GM19351 (cell line): ENCODE results near the gene FAM170B.

Source experiments
- ATAC-seq: cut with Tn5 transposase; IDR thresholded peaks from one replicate; pipeline ENCODE4 v1.9.1; 2021; ENCODE audit warnings: mild to moderate bottlenecking, moderate library complexity; ENCODE audit not compliant: unreplicated experiment

The FAM170B gene

GRCh38 chr10:49133706-49134248 is at the start of gene FAM170B:
TSS of gene FAM170B (minus strand) at chr10:49134021. CDS start at chr10:49133918, 103 bp downstream.
- no peak for ATAC-seq

DNA sequence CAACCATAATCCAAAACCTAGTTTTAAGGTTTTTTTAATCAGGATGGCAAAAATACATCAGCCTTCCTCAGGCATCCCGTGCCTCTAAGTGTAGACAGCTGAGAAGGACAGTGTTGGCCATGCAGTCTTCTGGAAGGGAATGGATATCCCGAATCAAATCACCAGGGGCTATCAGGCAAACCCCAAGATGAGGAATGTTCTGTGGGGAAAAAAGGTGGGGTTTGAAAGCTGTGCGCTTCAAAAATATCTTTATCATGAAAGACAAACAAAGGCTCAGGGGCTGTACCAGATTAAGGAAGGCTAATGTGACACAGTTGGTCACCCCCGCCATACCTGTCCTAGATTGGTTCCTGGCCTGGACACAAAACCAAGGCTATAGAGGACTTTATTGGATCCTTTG is 49.0 kb upstream of the FAM170B start:
- ATAC-seq: no peak

- ATAC-seq: peak; percentile 29
Measured at GRCh38 chr10:49180444-49180860, 46.6 kb upstream of the FAM170B start.

DNA sequence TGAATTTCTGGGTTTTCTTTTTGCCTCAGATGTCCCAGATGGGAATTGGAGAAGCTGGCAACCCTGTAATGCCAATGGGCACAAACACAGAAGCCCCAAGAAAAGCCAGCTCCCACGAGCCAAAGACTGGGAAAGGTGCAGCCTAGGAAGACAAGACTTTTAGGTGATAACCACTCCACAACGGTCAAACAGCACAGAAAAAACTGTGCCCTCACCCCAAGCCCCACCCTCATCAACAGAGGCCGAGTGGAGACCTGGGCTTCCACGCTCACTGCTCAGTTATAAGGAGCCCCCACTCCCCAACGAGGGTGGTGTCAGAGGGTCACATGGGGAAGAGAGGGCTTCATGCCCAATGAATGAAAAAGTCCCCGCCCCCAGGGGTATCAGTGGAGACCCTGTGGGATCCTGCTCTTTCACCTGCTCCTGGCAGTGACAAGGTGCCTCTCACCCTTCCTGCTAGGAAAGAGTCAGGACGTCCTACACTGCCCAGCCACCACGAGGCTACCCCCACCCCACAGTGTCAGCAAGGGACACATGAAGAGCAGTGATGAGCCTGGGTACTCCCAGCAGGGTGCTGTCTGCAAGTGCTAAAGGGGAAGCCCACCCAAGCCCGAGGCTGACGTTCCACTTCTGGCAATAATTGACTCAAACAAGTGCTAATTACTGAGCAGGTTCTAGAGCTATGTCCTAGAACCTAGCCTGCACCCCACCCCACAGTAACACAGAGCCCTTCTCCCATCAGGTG is 46.0 kb upstream of the FAM170B start:
- peak; percentile 1 for ATAC-seq

DNA sequence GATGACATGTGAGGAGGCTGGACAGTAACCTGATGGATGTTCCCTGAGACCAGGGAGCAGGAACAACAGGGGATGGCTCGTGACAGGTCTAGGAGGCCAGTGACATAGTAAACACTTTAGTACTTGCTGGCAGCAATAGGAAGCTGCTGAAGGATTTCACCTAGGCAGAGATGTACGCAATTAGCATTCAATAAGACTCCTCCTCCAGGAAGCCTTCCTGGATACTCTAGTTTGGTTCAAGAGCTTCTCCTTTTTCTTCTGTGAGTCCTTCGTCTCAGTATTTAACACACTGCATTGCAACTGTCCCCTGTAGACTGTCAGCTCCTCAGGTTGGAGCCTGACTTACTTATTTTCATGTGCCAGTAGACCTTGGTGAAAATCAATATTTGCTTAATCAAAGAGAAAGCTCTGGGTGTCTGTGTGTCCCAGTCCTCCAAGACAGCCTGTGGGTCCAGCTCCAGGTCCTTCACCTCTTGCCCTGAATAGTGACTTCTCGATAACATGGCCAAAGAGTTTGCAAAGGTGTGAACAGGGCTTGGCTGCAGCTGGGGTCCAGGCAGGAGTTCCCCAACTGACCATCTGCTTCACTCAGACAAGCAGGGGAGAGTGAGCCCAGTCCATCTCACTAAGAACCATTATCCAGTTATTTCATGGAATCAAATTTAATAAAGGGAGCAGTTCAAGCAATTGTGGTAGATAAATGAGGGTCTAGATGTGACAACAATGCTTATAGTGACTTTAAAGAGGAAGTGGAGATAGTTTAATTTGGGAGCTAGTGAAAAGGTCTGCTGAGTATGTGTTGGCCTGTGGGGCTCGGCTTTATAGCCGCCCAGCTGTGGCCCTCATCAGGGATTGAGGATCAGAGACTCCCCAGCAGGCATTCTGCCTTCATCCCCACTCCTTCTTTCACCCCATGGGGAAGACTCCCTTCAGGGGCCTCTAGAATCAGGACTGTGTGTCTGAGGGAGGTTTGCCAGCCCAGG is 45.0 kb upstream of the FAM170B start:
- no peak for ATAC-seq

DNA sequence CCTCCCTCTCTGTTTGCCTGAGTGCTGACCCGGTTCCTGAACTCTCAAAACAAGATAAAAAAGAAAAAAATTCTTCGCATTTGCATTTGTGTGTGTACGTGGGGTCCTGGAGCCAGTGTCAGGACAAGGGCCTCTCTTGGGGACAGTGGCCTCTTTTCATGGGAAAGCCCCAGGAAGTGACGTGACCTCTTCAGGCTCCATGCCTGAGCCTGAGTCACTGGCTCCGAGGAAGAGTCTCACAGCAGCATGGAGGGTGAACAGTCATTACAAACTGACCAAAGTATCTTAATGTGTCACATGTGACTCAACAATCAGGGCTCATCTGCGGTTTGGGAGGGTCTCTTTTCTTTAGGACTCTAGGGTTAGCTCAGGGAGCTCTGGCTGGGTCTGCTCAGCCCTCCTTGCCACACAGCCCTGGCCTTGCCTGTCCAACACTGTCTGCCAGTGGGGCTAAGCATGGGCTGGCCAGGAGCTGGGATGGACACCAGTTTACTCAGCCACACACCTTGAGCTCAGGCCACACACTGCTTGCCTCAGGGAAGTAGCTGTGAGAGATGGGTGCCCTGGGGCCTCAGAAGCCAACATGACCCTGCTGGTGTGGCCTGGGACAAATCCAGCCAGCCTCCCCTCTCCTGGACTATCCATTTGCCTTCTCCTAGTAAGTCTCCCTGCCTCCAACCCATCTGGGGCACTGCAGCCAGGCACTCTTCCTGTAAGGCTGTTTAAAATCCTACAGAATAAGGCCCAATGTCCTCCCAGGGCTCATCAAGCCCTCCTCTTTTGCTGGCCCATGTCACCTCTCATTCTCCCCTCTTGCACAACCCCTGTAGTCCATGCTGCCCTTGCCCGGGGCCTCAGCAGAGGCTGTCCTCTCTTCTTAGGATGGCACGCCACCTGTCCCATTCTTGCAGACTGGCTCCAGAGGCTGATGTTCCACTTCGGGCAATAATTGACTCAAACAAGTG is 43.9 kb upstream of the FAM170B start:
- ATAC-seq: peak; percentile 86

DNA sequence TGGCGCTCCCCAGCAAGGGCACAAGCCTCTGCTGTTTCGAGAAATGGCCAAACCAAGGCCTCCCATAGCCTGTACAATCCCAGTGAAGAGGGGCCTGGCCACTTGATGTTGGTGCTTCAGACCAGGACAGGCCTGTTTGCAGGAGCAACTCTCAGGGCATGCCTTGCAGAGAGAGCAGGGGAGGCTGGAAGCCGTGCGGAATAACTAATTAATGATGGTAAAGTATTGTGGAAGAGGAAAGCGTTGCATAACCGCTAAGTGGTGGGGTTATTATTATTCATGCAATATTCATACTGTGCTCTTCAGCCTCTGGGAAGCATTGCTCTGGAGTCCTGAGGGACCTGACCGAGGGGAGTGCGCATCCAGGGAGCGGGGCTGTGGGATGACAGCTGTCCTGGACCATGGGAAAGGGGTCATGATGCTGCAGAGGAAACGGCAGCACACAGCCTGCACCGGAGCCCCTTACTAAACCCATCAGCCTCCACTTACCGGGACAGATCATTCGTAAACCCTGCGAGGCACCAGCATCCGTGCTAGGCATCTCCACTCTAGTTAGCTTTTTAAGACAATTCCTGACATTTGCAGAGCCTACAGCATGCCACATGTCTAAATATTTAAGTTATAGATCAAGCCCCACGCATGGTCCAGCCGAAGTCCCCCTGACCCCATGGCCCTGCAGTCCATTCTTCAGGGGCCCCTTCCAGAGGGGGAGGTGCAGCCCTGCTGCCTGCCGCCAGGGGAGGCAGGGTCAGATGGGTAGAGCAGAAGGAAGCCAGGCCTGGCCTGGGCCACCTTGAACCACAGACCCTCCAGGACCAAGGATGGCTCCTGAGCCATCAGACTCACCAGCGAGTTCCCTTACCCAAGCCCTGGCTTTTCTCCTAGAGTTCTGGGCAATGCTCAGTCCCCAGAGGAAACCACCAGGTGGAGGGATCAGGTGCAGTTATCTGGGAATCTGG is 42.8 kb upstream of the FAM170B start:
- ATAC-seq: no peak

DNA sequence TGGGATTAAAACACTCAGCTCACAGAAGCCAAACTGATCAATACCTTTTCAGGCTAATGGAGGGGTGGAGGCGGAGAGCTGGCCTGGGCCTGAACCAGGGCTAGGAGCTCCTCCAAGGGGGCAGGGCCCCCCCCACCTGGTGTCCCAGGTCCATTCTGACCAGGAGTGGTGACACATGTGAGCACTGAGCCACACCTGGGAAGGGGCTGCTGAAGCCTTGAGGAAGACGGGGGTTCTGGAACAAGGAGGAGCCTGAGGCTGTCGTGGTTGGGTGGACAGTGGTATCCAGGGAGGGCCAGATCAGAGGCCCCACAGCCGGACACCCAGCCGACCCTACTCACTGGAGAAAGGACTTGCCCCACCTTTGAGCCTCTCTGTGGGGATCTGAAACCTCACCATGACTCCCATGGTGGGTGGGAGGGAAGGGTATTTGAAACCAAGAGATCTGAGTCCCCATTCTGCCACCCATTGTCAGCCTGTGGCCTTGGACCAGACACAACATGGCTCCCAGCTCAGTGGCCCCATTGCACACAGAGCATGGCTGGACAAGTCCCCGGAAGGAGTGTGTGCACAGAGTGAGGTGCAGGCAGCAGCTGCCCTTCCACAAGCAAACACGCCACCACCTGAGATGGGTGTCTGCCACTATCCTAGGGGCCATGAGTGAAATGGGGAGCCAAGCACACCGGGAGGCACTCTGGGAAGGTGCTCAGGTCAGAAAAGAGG is 41.9 kb upstream of the FAM170B start:
- no peak for ATAC-seq

DNA sequence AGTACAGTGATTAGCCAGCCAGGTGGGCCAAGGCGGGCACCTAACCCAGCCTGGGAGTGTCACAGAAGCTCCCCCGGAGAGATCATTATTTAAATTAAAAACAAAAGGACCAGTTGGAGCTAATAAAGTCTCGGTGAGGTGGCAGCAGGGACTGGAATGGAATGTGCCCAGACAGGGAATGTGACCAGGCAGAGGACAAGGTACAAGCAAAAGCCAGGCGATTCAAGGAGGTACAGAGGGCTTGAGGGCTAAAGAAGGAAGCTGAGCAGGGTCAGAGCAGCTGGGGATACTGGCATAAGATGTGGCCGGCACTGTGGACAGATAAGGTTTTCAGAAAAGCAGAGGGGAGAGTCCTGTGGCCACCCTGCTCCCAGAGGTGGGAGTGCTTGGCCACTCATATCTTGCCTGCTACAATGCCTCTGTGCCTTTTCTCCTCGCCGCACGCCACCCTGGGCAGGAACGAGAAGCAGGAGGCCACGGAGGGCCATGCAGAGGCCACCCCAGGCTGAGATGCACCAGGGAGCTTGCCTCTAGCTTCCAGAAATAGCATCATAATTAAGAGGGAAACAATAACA is 41.2 kb upstream of the FAM170B start:
- no peak for ATAC-seq

GRCh38 chr10:49174261-49174925 is 40.6 kb upstream of the FAM170B start:
- ATAC-seq: no peak

DNA sequence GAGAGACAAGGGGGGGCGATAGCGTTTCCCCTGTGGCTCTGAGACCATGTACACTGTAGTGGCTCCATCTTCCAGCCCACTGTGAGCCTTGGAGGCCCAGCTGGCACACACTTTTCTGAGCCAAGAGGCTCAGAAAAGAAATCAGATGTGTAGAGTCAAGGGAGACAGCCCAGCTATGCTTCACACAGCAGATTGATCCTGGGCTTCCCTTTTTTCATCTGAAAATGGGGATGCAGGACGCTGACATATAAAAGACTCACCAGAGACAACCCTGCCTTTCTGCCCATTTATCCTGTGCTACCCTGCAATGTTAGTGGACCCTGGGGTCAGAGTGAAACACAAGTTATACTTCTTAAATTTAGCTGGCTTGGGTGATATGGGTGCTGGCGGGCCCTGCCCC is 40.0 kb upstream of the FAM170B start:
- no peak for ATAC-seq

- ATAC-seq: no peak
Measured at GRCh38 chr10:49173201-49173772, 39.5 kb upstream of the FAM170B start.

DNA sequence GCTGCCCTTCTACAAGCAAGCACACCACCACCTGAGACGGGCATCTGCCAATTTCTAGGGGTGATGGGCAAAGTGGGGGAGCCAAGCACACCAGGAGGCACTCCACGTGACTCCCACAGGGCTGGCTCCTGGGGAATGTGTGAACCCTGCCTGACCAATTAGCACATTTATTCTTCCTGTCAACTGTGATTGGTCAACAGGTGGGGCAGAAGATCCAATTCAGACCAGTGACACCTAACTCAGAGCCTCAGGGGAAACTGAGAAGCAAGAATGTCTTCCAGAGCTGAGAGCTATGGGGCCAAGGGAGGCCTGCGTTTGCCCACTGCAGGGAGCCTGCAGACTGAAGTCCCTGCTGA is 38.9 kb upstream of the FAM170B start:
- ATAC-seq: no peak

- no peak for ATAC-seq
Measured at GRCh38 chr10:49172061-49172776, 38.4 kb upstream of the FAM170B start.

- ATAC-seq: no peak
Measured at GRCh38 chr10:49171326-49172060, 37.7 kb upstream of the FAM170B start.

DNA sequence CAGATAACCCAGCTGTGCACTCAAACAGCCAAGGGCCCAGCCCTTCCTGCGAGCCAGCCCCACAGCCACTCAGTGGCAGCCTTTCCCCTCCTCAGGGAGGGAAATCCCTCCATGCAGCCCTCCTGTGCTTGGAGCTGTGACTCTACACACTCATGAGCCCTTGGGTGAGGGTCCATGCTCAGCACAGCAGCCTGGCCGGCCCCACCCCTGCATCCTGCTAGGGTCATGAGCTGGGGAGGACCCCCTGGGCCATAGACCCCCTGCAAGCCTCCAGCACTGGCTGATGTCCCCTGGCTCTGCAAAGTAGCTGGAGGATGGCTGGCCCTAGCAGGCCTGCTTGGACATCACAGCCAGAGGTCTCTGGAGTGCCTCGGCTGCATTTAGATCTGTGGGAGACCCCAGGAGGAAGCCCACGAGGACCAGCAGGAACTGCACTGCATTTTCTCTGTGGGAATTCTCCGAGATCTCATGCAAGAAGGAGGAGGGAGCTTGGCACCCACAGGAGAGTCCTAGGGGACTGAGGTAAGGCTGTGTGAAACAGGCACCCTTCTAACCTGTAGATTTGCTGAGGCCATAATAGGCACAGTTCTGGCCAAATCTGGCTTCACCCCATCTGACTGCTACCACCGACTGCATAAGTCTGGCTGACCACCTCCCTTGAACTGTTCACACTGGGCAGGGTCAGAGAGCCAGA is 37.0 kb upstream of the FAM170B start:
- no peak for ATAC-seq
